HepG2 (cell line): Measurements from ENCODE around the gene IGF2. TPM values are rescaled to one million over a fixed set of nuclear protein-coding genes. Genes with fewer than 3 reads are reported as not detected.

ENCODE experiments used
- ATAC-seq: fragments of 200-7000 bp; cut with Tn5 transposase; 3 replicates; pipeline ENCODE4 v1.9.1; 2020; ENCODE audit warnings: mild to moderate bottlenecking, moderate library complexity
- BruUV-seq: library from RNA; stranded (reverse); fragments of 400-500 nt; replicated peaks from 2 replicates; lab custom pipeline; 2021; lab: Mats Ljungman, UMichigan
- CTCF ChIA-PET: fragments of 300-600 bp; formaldehyde crosslinking; extraction: SDS; loops from one replicate; lab custom pipeline; 2021; ENCODE audit warnings: low total read pairs, inconsistent platforms, low intra/inter-chr PET ratio; lab: Yijun Ruan, JAX
- POLR2A ChIA-PET: fragments of 350-600 bp; sonication (Branson Sonifier 250); formaldehyde crosslinking; loops from one replicate; lab custom pipeline; 2020; ENCODE audit warnings: antibody characterized with exemption, inconsistent platforms; lab: Yijun Ruan, JAX
- DNase-seq: peaks from one replicate; pipeline ENCODE4 v3.0.0-alpha.2; 2015; ENCODE audit warnings: low spot score
- FAIRE-seq: peaks from 3 replicates; lab custom pipeline; 2011; peaks lifted over from hg19 to GRCh38; lab: Jason Lieb, UNC
- H2AFZ ChIP-seq: one replicate; pipeline ENCODE4 v1.6.1; 2011; ENCODE audit warnings: low read length, inconsistent platforms
- H3K27ac ChIP-seq: fragments of 300-600 bp; 3 replicates; pipeline ENCODE4 v1.8.0; 2011; ENCODE audit warnings: mixed run types, mild to moderate bottlenecking, mixed read lengths, low read length, inconsistent platforms; ENCODE audit not compliant: insufficient read depth; ENCODE audit errors: extremely low read length
- H3K27me3 ChIP-seq, 2 experiments: fragments of 200-600 bp in 1 of 2; 2 replicates in 1 of 2; 3 replicates in 1 of 2; pipeline versions ENCODE4 v1.6.0 to v1.8.0; 2011; ENCODE audit warnings: low read length in 2 of 2, mild to moderate bottlenecking in 2 of 2, moderate library complexity in 2 of 2, inconsistent platforms in 1 of 2; ENCODE audit not compliant: insufficient read depth in 2 of 2, control insufficient read depth in 1 of 2
- H3K36me3 ChIP-seq, 2 experiments: fragments of 200-600 bp in 1 of 2; replicated peaks in 1 of 2; 2 replicates in 1 of 2; 3 replicates in 1 of 2; pipeline versions ENCODE4 v1.5.1 to v1.8.0; 2011; ENCODE audit warnings: low read length in 2 of 2, inconsistent platforms in 1 of 2; ENCODE audit not compliant: insufficient read depth in 2 of 2, control insufficient read depth in 1 of 2
- H3K4me1 ChIP-seq: 2 replicates; pipeline ENCODE4 v1.5.1; 2012; ENCODE audit warnings: low read length, inconsistent platforms; ENCODE audit not compliant: insufficient read depth
- H3K4me2 ChIP-seq: 2 replicates; pipeline ENCODE4 v1.6.0; 2011; ENCODE audit warnings: low read depth, low read length, inconsistent platforms
- H3K4me3 ChIP-seq, 3 experiments: fragments of 200-600 bp in 1 of 3; sonication (generic), shearing (Covaris generic) in 1 of 3; replicated peaks in 1 of 3; 2 replicates each; pipeline ENCODE4 v1.5.1; 2011 to 2016; ENCODE audit warnings: low read length in 3 of 3, inconsistent platforms in 2 of 3, low read depth in 2 of 3, mild to moderate bottlenecking in 2 of 3, control low read depth in 1 of 3, mixed read lengths in 1 of 3; ENCODE audit not compliant: insufficient read depth in 1 of 3
- H3K79me2 ChIP-seq: one replicate; pipeline ENCODE4 v1.6.1; 2011; ENCODE audit warnings: low read length, inconsistent platforms; ENCODE audit not compliant: insufficient read depth
- H3K9ac ChIP-seq: 2 replicates; pipeline ENCODE4 v1.6.0; 2011; ENCODE audit warnings: mild to moderate bottlenecking, low read depth, low read length, inconsistent platforms; ENCODE audit not compliant: insufficient read depth
- H3K9me3 ChIP-seq: 2 replicates; pipeline ENCODE4 v1.5.1; 2012; ENCODE audit warnings: mild to moderate bottlenecking, low read length
- H4K20me1 ChIP-seq: 2 replicates; pipeline ENCODE4 v1.6.0; 2011; ENCODE audit warnings: inconsistent platforms, mild to moderate bottlenecking, low read length, moderate library complexity; ENCODE audit not compliant: insufficient read depth
- AGO2 ChIP-seq: fragments of 200-400 bp; formaldehyde crosslinking; optimal IDR thresholded peaks from 2 replicates; pipeline ENCODE3; 2017; ENCODE audit warnings: mild to moderate bottlenecking, low read depth, low read length, moderate library complexity
- AHR ChIP-seq: IDR thresholded peaks from 2 replicates; pipeline ENCODE4 v1.6.1; 2018; ENCODE audit warnings: missing genetic modification reagents, missing compliant biosample characterization
- MTF2 ChIP-seq: sonication (generic); formaldehyde crosslinking; IDR thresholded peaks from 2 replicates; pipeline ENCODE4 v1.5.0; 2020; ENCODE audit warnings: missing genetic modification reagents, borderline replicate concordance
- NFATC3 ChIP-seq: sonication (generic); formaldehyde crosslinking; IDR thresholded peaks from 2 replicates; pipeline ENCODE4 v1.5.1; 2020; ENCODE audit warnings: mild to moderate bottlenecking, missing genetic modification reagents
- RAD51 ChIP-seq: fragments of 450-650 bp; IDR thresholded peaks from 2 replicates; pipeline ENCODE4 v1.6.1; 2016; ENCODE audit warnings: borderline replicate concordance
- RARG ChIP-seq: sonication (generic); formaldehyde crosslinking; IDR thresholded peaks from 2 replicates; pipeline ENCODE4 v1.4.0; 2020; ENCODE audit warnings: low read depth, mild to moderate bottlenecking, missing genetic modification reagents
- ZNF124 ChIP-seq: sonication (generic); formaldehyde crosslinking; IDR thresholded peaks from 2 replicates; pipeline ENCODE4 v1.4.0; 2020; ENCODE audit warnings: missing genetic modification reagents
- WGBS: methylation state at CpG from one replicate; pipeline ENCODE4 v1.1.6; 2017; ENCODE audit warnings: low lambda C conversion rate; 5-methylcytosine and 5-hydroxymethylcytosine counted together
- in situ Hi-C: cut with HindIII; loops from 2 replicates; pipeline ENCODE4 v1.10.0; 2017; ENCODE audit warnings: low pct_unique_long_range_greater_than_20kb; ENCODE audit not compliant: extremely low pct_ligation_motif_present
- intact Hi-C: fragments of 100-400 bp; cut with micrococcal nuclease; formaldehyde crosslinking; loops from one replicate; pipeline ENCODE4 v1.10.0; 2022; ENCODE audit not compliant: unreplicated experiment
- polyA plus RNA-seq, 8 experiments: library from polyadenylated mRNA; depleted of rRNA in 3 of 8; stranded (reverse) in 7 of 8; unstranded in 1 of 8; fragments of >200 nt; fragmentation: Illumina TruSeq in 4 of 8; extraction: Trizol in 4 of 8; gene quantifications; 2 replicates each; pipeline versions ENCODE4 v1.2.1 to v1.2.3, GENCODE V29; 2011 to 2016; ENCODE audit warnings: low read depth in 4 of 8, missing spikeins in 1 of 8, mixed read lengths in 1 of 8; ENCODE audit not compliant: insufficient read depth in 1 of 8
- total RNA-seq, 5 experiments: library from RNA; depleted of rRNA; stranded (reverse); fragments of >200 nt; fragmentation: Illumina TruSeq; extraction: Trizol; gene quantifications; 2 replicates each; pipeline ENCODE4 v1.2.3, GENCODE V29; 2016; ENCODE audit warnings: low read depth in 1 of 5
- TF ChIP-seq, protein P1 (sequence below): sonication (generic); formaldehyde crosslinking; IDR thresholded peaks from 2 replicates; pipeline ENCODE4 v1.4.0; 2020; ENCODE audit warnings: missing genetic modification reagents

IGF2 gene
- total and polyA plus RNA-seq, 2 of the 13 experiments (the other 11 are each of a cell fraction or from before 2014, with no cell fraction given) = 79.1 to 254 TPM

DNA sequence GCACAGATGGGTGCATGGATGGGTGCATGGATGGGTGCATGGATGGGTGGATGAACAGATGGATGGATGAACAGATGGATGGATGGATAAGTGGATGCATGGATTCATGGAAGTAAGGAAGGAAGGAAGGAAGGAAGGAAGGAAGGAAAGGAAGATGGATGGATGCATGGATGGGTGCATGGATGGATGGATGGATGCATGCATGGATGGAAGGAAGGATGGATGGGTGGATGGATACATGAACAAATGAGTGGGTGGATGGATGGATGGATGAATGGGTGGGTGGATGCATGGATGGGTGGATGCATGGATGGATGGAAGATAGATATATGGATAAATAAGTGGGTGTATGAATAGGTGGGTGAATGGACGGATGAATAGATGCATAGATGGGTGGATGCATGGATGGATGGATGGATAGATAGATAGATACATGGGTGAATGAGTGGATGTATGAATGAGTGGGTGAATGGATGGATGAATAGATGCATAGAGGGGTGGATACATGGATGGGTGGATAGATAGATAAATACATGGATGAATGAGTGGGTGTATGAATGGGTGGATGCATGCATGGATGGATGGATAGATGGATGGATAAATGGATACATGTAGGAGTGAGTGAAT is 32.5 kb downstream of the IGF2 start:
- Histone ChIP-seq H3K4me2 (no peak overlapping the region), H3K27me3 (no peaks in the 10 kb centered on the region), H3K9ac (no peak overlapping the region), H3K27ac (no peak overlapping the region), H3K36me3 (no peaks in the 10 kb centered on the region), H3K4me3 (no peak overlapping the region), H3K9me3 (no peaks in the 10 kb centered on the region), H2AFZ (no peak overlapping the region), H3K4me1 (peaks cover 63% of the 10 kb centered on the region), H4K20me1 (no peaks in the 10 kb centered on the region), H3K79me2 (no peaks in the 10 kb centered on the region)
- POLR2A ChIA-PET = interaction anchor here (1.5 kb wide), 1 partner anchor 10 kb away, joined by 3 read pairs; no protein-coding TSS in a partner anchor
- WGBS = 9% methylated on average over 1 of the region's 1 CpG
- BruUV-seq = no TSS peak
- CTCF ChIA-PET = no interaction called here
- FAIRE-seq = no peak
- DNase-seq = no peak
- in situ Hi-C loops = no loop called here
- intact Hi-C loops = no loop called here
- no peak for TF ChIP-seq MTF2 (CRISPR knock-in tag)
- 0 out of 2 replicates have a peak, but pooled peaks have one; percentile 1 for TF ChIP-seq RAD51
- no peak for TF ChIP-seq AHR (CRISPR knock-in tag)
- TF ChIP-seq AGO2 = no peak
- TF ChIP-seq, all 625 proteins: peak for 1
- ATAC-seq = no peak

DNA sequence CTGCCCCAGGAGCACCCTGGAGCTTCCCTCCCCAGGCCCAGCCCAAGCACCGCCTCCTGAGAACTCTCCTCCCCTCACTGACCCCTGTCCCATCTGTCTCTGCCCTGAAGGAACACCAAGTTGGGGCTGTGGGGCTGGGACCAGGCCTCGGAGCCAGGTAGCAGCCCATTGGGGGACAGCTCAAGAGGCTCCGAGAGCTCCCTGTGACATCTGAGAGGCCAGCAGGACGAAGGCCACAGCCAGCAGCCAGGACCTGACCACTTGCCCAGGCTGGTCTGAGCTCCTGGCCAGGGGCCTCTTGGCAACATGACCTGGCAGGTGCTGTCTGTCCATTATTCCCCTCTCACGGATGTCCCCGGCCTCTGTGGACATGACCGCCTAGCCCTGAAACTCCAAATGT is 33.7 kb downstream of the IGF2 start:
- no peak overlapping the region for H3K4me3 ChIP-seq
- no peak for FAIRE-seq
- no peaks in the 10 kb centered on the region for H3K9me3 ChIP-seq
- H3K79me2 ChIP-seq = no peaks in the 10 kb centered on the region
- H3K9ac ChIP-seq = no peak overlapping the region
- no peaks in the 10 kb centered on the region for H3K36me3 ChIP-seq
- CTCF ChIA-PET = no interaction called here
- no TSS peak for BruUV-seq
- WGBS = 80% methylated on average over 1 of the region's 7 CpGs
- H3K4me1 ChIP-seq = peaks cover 75% of the 10 kb centered on the region
- POLR2A ChIA-PET = interaction anchor here (0.8 to 1.5 kb wide), 3 partner anchors 9 to 117 kb away, joined by 3 read pairs; no protein-coding TSS in a partner anchor
- no peak for DNase-seq
- no peak overlapping the region for H2AFZ ChIP-seq
- no peak for ATAC-seq
- in situ Hi-C loops = no loop called here
- H4K20me1 ChIP-seq = no peaks in the 10 kb centered on the region
- no peak overlapping the region for H3K27ac ChIP-seq
- intact Hi-C loops = no loop called here
- no peaks in the 10 kb centered on the region for H3K27me3 ChIP-seq
- TF ChIP-seq RARG = no peak
- TF ChIP-seq ZNF124 (CRISPR knock-in tag) = no peak
- no peak for TF ChIP-seq NFATC3
- TF ChIP-seq, protein P1, sequence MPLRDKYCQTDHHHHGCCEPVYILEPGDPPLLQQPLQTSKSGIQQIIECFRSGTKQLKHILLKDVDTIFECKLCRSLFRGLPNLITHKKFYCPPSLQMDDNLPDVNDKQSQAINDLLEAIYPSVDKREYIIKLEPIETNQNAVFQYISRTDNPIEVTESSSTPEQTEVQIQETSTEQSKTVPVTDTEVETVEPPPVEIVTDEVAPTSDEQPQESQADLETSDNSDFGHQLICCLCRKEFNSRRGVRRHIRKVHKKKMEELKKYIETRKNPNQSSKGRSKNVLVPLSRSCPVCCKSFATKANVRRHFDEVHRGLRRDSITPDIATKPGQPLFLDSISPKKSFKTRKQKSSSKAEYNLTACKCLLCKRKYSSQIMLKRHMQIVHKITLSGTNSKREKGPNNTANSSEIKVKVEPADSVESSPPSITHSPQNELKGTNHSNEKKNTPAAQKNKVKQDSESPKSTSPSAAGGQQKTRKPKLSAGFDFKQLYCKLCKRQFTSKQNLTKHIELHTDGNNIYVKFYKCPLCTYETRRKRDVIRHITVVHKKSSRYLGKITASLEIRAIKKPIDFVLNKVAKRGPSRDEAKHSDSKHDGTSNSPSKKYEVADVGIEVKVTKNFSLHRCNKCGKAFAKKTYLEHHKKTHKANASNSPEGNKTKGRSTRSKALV = no peak
- H3K4me2 ChIP-seq = no peak overlapping the region
